CD4-positive, alpha-beta T cell treated with Interleukin-12 subunit alpha and Interleukin-12 subunit beta, for 1 hour (primary cell): ENCODE data around the gene TULP1.

Source experiments
- DNase-seq: peaks from one replicate; pipeline ENCODE4 v3.0.0-alpha.2; 2020

TULP1 gene

GRCh38 chr6:35454391-35455110 is 58.1 kb downstream of the TULP1 start:
- no peak for DNase-seq

- DNase-seq, result no peak
Measured at GRCh38 chr6:35453236-35453635, 59.5 kb downstream of the TULP1 start.

DNA sequence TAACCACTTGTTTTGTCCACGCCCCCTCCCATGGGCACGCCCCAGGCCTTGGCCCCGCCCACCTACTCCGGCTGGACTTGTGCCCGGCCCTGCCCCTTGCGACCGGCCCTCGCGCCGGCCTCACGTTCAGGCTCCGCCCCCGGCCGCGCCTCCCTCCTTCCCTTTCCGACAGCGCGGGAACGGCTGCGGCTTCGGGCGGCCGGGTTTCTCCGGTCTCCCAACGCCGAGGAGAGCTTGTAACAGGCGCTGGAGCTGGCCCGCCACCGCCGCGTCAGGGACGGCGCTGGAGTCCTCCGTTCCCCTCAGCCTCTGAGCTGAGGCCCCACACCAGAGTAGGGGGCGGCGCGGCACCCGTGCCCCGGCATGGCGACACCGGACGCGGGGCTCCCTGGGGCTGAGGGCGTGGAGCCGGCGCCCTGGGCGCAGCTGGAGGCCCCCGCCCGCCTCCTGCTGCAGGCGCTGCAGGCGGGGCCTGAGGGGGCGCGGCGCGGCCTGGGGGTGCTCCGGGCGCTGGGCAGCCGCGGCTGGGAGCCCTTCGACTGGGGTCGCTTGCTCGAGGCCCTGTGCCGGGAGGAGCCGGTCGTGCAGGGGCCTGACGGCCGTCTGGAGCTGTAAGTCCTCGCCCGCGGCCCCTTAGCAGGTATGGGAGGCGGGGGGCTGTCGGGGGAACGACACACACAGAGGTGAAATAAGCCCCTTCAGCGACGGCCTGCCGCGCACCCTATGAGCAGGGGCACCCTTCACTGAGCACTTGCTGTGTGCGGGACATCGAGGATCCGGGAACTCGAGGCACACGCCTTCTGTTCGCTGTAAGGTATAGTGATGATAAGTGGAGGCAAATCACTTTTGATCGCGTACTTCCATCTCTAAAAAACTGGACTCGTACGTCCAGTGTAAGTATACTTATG is 60.3 kb downstream of the TULP1 start, which contains the start of gene FANCE:
FANCE (plus strand) TSS at position 156 of the 908 bp plus-strand sequence; CDS start at position 364, 208 bp downstream.
- peak; percentile 94 for DNase-seq

DNA sequence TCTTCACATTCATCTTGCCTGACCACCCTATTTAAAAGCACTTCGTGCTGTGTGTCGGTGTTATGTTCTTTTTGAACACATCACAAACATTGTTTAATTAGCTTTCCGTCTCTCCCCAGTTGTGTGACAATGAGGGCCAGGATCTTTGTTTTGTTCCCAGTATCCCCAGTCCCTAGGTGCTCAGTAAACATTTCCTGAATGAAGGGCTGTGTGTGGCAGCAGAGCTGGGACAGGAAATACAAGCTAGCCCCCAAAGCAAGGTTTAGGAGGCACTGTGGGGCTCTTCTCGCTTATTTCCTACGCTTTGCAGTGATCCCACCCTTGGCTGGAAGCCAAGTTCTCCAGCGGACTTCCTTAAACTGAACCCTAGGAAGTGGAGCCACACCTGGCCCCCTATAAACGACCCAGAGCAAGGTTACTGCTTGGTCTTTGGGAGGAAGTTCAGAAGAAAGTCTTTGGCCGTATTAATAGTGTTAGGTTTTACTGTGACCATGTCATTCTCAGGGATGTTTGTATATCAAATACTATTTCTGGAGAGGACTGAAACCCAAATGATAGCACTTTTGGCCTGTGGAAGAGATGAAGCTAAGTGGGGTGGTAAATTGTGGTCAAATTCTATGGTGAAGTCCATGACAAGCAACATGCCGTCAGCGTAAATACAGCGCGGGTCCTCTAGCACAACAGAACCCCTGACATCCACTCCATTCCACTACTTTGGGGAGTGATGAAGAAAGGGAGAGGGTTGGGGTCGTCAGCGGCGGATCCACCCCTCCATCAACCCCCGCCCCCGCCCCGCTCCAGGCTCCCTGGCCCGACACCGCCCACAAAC is 61.1 kb downstream of the TULP1 start:
- DNase-seq, result no peak

DNA sequence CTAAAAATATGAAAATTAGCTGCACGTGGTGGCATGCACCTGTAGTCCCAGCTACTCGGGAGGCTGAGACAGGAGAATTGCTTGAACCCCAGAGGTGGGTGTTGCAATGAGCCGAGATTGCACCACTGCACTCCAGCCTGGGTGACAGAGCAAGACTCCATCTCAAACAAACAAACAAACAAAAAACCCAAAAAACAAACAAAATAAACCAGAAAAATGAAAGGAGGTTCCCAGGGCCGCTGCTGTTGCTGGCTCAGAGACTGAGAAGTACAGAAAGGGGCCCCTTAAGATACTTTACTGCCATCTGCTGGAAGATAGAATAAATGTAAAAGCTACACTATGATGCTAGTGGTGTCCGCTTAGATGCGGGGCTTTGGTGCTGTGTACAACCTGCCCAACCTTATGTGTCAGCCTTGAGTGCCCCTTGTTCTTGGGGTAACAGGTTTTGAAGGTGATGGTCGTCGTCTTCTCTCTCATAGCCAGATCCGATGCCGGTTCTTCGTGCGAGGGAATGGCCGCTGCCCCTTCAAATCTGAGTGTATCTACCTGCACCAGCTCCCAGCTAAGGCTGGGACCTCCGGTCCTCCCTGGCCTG is 63.3 kb downstream of the TULP1 start:
- DNase-seq, result peak; percentile 80

GRCh38 chr6:35448191-35448590 is 64.5 kb downstream of the TULP1 start:
- no peak for DNase-seq
